ENCODE measurements around the gene SPATA33.
"Not testable (repeated sequence)": the region's sequence is repeated elsewhere in the genome, so short reads cannot be mapped to it uniquely, and the experiment has no call there.

SPATA33 gene

GRCh38 chr16:89695086-89695874 lies 37.6 kb downstream of the SPATA33 start:
- DNase-seq = no peak

GRCh38 chr16:89695875-89696669 lies 38.4 kb downstream of the SPATA33 start:
- DNase-seq = no peak

DNA sequence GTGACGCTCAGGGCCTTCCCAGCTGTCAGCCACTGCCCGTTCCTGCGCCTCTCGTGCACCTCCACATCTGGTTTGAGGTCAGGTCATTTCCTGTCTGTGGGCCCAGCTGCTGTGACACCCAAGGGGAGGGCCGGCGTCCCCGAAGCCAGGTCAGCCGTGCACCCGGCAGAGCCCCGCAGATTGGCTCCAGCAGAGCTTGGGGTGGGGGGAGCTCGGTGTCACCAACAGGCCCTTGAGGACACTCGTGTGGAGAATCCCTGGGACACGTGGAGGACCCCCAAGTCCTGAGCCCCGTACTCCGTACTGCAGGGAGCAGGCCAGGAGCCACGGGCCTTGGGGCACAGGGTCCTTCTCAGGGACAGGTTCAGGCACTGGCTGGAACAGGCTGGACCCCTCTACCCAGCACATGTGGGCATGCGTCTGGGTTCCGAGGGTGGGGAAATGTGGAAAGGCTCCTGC lies 39.1 kb downstream of the SPATA33 start:
- DNase-seq = no peak

GRCh38 chr16:89697161-89697615 lies 39.6 kb downstream of the SPATA33 start:
- no peak for DNase-seq

DNA sequence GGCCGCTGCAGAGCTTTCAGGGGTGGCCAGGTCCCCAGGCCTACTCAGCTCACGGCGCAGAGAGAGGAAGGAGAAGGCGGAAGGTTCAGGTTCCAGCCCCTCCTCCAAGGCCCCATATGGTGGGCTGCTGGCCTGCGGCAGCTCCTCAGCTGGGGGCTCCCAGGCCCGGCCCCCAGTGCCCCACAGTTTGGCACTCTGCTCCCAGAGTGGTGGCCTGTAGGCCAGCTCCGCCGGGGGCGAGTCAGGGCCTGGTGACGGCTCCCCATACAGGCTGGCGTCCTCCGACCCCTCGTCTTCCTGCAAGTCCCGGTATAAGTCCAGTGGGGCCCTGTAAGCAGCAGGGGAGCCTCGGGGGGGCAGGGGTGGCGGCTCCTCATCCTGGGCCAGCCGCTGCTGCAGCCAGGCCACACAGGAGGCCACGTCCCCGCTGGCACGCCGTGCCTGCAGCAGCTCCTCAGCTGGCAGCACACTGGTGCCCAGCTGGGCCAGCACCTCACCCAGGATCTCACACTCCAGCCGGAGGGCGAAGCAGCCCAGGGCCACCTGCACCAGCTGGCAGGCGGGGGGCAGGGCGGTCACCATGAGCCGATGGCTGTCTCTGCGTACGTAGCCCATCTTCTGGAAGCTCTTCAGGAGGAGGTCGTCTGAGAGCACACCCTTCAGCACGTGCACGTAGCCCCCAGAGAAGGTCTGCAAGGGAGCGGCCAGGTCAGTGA lies 40.1 kb downstream of the SPATA33 start:
- no peak for DNase-seq

DNA sequence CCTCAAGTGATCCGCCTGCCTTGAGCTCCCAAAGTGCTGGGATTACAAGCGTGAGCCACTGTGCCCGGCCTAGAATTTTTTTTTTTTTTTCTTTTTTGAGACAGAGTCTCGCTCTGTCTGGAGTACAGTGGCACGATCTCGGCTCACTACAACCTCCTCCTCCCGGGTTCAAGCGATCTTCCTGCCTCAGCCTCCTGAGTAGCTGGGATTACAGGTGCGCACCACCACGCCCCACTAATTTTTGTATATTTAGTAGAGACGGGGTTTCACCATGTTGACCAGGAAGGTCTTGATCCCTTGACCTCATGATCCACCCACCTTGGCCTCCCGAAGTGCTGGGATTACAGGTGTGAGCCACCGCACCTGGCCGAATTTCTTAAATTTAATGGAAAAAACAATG lies 41.1 kb downstream of the SPATA33 start:
- not testable (repeated sequence) for DNase-seq

DNA sequence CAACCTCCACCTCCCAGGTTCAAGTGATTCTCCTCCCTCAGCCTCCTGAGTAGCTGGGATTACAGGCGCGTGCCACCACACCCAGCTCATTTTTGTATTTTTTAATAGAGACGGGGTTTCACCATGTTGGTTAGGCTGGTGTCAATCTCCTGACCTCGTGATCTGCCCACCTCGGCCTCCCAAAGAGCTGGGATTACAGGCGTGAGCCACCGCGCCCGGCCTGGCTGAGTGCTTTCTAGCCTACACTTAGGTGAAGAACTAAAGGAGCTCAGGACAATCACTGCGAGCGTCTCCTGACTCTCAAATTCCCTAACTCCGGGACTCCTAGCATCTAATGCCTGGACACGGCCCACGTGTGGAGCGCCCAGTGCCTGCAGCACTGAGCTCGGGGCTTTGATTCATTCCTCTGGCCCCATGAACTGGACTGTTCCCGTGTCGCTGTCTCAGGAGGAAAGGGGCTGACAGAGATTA lies 42.0 kb downstream of the SPATA33 start:
- DNase-seq = not testable (repeated sequence)

DNA sequence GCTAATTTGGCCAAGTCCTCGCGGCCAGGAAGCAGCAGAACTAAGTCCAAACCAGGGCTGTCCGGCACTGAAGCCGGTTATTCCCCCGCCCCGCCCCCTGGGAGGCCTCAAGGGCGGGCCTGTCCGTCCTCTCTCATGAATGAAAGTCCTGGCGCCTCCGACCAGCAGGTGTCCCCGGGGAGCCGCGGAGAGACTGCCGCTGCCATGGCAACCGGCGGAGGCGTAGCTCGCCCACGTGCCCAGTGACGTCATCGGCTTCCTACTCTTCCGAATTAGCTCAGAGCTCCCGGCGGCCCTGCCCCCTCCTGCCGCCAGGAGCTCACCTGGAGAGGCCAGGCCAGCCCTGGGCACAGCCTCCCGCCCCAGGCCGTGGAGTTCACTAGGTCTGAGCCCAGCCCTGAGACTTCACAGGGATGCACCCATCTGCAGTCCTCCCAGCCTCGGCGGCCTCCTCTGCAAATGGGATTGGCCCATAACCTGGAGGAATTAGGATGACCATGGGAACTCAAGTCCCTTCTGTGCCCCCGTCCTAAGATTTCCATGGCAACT lies 42.5 kb downstream of the SPATA33 start:
- peak; percentile 97 for DNase-seq

DNA sequence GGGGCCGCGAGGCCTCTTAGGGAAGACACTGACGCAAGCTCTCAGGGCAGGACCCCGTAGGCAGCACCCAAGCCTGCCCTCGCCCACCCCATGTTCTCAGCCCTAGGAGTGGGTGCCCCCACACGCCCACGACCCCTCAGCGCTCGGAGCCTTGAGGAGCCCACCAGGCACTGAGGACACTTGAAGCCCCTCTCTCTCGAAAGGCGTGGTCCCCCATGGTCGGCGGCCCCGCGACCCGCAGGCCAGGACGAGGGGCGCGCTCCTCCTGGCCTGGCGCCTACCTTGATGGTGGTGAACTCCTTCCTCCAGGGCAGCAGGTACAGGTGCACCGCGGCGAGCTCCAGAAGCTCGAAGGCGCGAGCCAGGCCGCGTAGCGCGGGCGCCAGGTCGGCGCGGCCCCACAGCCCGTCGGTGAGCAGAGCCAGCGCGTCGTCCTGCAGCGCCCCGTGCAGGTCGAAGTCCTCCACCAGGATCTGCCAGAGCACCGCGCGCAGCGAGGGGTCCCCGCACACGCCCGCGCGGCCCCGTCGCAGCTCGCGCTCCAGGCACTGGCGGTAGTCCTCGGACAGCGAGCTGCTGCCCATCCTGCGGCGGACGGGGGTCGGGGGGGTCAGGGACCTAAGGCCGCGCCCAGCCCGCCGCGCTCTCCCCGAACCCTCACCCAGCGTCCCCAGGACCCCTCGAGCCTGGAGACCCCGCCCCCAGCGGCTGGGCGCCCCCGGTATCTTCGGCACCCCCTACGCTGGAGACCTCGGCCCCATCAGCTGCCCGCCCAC lies 43.2 kb downstream of the SPATA33 start:
- DNase-seq = peak; percentile 32

DNA sequence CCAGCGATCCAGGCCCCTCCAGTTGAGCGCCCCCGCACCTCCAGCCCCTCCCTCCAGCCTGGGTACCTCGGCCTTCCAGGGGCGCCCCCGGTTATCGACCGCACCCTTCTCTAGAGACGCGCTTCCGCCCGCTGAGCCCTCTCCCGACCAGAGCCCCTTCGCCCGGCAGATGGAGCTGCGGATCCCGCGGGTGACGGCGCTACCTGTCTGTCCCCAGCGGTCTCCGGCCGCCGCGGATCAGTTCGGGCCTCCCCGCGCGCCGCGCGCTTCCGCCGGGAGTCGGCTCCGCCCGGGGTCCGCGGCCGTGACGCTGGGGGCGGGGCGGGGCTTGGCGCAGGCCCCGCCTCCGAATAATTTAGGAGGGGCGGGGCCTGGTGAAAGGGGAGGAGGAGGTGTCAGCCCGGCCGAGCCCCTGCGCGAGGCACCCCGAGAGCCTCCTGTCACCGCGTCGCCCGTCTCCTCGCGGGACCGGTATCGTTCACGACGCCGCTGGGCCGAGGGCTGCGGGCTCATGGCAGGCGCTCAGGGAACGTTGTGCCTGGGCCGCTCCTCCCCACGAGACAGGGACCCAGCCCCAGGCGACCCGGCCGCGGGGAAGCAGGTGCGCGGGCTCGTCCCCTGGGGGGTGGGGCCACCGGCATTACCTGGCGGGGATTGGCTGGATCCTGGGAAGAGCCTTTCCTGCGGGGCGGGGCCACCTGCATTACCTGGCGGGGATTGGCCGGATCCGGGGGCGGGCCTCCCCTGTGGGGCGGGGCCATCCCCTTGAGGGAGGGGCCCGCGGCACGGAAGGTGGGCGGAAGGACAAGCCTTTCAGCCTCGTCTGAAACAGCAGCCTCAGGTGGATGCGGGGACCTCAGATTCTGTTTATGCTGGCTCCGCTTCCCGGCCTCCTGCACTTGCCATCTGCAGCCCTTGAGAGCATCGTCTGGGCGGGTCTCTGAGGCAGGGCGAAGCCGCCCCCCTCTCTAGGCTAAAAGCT lies 44.1 kb downstream of the SPATA33 start, which contains the start of gene SPATA2L:
Gene SPATA2L (minus strand): TSS at position 281 of the 982 bp plus-strand sequence. CDS start 473 bp downstream, outside the sequence.
- DNase-seq = peak; percentile 77

- no peak for DNase-seq
Observed at GRCh38 chr16:89704281-89704680, 46.6 kb downstream of the SPATA33 start.

- DNase-seq = no peak
Observed at GRCh38 chr16:89705006-89705405, 47.4 kb downstream of the SPATA33 start.

- no peak for DNase-seq
Observed at GRCh38 chr16:89706518-89707260, 49.1 kb downstream of the SPATA33 start.

DNA sequence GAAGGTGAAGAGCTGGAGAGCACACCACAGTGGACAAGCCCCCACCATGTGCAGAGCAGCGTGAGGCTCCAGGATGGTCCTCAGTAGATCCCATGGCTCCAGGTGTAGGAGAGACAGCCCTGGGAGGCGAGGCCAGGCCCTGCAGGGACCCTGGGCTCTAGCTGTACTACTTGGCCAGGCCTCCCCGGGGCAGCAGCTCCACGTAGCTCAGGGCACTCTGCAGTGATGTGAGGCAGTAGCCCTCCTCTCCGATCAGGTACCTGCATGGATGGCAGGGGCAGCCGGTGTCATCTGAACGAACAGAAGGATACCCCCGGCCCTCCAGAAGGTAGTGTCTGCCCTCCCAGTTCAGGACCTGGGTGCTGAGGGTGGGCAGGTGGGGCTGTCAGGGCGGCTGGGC lies 50.1 kb downstream of the SPATA33 start:
- no peak for DNase-seq

- no peak for DNase-seq
Observed at GRCh38 chr16:89708481-89708931, 50.9 kb downstream of the SPATA33 start.

- no peak for DNase-seq
Observed at GRCh38 chr16:89709166-89709565, 51.5 kb downstream of the SPATA33 start.

DNA sequence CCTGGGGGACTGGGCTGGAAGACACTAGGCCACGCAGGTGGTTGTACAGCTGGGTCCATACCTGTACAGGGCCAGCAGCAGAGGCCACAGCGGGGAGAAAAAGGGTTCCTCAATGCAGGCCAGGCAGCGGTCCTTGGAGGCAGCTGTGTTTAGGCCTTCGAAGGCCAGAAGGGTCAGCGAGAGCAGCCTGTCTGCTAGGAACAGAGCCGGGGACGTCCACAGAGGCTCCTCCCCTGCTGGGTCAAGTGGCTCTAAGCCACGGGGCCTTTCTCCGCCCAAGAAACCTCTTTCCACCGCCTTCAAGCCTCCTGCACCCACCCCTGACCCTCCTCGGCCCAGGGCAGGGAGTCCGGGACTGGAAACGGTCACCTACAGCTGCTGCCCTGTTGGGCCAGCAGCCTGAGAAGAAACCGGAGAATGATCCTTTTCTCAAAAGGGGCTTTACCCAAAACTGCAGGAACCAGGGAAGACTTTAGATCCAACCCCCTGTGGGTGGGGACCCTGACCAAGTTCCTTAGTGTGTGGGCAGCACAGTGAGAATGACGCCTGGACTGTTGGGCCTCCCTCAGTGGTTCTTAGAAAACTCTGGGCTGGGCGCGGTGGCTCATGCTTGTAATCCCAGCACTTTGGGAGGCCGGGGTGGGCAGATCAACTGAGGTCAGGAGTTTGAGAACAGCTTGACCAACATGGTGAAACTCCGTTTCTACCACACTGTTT lies 52.2 kb downstream of the SPATA33 start:
- DNase-seq = no peak

GRCh38 chr16:89710709-89711564 lies 53.3 kb downstream of the SPATA33 start:
- no peak for DNase-seq

Data from NCI-H510A (cell line).